NCI-H1105 (cell line): ENCODE data around the gene BAX.
A peak's percentile ranks its signal among the peaks of the same experiment; 100 is the strongest.

Experiments used
- DNase-seq: peaks from one replicate; lab custom pipeline; 2025; lab: John Stamatoyannopoulos, UW

BAX gene

GRCh38 chr19:48928164-48929025 lies 26.3 kb upstream of the BAX start:
- DNase-seq = no peak

GRCh38 chr19:48933382-48933932 lies 21.2 kb upstream of the BAX start, which contains the start of gene DHDH:
DHDH (plus strand) TSS chr19:48933699; CDS start chr19:48933722, 23 bp downstream.
- peak; percentile 96 for DNase-seq

- no peak for DNase-seq
These were observed 19.8 kb upstream of the BAX start for GRCh38 chr19:48934837-48935236.

- DNase-seq = no peak
These were observed 18.8 kb upstream of the BAX start for GRCh38 chr19:48935864-48936263.

- DNase-seq = no peak
These were observed 16.4 kb upstream of the BAX start for GRCh38 chr19:48938256-48938655.

- no peak for DNase-seq
These were observed 13.8 kb upstream of the BAX start for GRCh38 chr19:48940902-48941301.

GRCh38 chr19:48943081-48943480 lies 11.6 kb upstream of the BAX start:
- DNase-seq = no peak

- DNase-seq = no peak
These were observed 9.3 kb upstream of the BAX start for GRCh38 chr19:48945415-48945814.

GRCh38 chr19:48945817-48946216 lies 8.9 kb upstream of the BAX start:
- DNase-seq = no peak

- no peak for DNase-seq
These were observed 8.0 kb upstream of the BAX start for GRCh38 chr19:48946463-48947257.

- no peak for DNase-seq
These were observed 7.5 kb upstream of the BAX start for GRCh38 chr19:48947258-48947542.

- no peak for DNase-seq
These were observed 4.5 kb upstream of the BAX start for GRCh38 chr19:48950159-48950558.

- DNase-seq = no peak
These were observed 3.7 kb upstream of the BAX start for GRCh38 chr19:48950830-48951519.

- no peak for DNase-seq
These were observed 1.5 kb upstream of the BAX start for GRCh38 chr19:48953141-48953540.

GRCh38 chr19:48953990-48954594 lies 583 bp upstream of the BAX start:
- no peak for DNase-seq

GRCh38 chr19:48955308-48955958 lies 758 bp downstream of the BAX start:
- DNase-seq = no peak

GRCh38 chr19:48958006-48958405 lies 3.3 kb downstream of the BAX start:
- DNase-seq = no peak

- DNase-seq = no peak
These were observed 4.9 kb downstream of the BAX start for GRCh38 chr19:48959341-48960239.

GRCh38 chr19:48961051-48961649 lies 6.5 kb downstream of the BAX start:
- no peak for DNase-seq

- no peak for DNase-seq
These were observed 7.0 kb downstream of the BAX start for GRCh38 chr19:48961673-48962028.
